Stimulated activated CD8-positive, alpha-beta memory T cell treated with anti-CD3 and anti-CD28 coated beads, Interleukin-15, amount 100 ng/mL, for 48 hours (primary cell): ENCODE results near the gene PFKP.
"Not testable (repeated sequence)": the region's sequence is repeated elsewhere in the genome, so short reads cannot be mapped to it uniquely, and the experiment has no call there.

Source experiments
- DNase-seq, 2 donors: peaks; one replicate each; pipeline ENCODE4 v3.0.0-alpha.2; 2020; ENCODE audit warnings: low read depth in 2 of 2

PFKP gene

DNA sequence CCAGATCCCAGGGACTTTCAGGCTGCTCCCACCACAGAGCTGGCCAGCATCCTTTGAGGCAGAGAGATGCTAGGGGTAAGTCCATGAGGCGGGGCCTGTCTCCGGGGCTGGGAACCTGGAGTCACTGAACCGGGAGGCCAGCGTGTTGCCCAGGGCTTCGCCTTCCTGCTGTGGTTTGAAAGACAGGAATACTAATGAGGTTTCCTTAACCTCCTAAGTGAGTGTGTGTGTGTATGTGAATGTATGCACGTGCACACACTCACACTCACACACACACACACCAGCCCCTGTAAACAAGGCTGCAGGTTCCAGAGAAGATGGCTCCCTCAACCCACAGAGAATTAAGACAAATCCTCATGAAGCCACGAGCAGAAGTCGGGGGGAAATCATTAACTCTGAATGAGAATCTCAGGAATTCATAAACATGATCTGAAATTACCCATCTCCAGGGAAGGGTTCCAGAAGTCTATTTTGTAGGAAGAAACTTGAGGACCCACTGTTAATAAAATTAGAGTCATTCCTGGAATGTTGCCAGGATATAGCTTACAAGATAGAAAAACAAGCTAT, 20.3 kb upstream of the PFKP start:
- DNase-seq = no peak

DNA sequence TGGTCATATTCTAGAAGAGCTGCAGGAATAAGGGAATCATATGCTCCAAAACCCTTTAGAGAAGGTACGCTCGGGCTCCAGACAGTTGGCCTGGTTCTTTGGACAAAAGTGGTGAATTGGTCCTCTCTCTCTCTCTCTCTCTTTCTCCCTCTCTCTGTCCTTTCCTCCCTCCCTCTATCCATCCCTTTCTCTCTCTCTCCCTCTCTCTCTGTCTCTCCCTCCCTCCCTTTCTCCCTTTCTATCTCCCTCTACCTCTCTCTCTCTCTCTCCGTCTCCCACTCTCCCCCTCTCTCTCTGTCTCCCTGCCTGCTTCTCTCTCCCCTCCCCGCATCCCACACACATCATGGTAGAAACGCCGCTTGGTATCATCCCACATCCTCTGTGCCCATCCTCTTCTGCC, 19.8 kb upstream of the PFKP start:
- DNase-seq = no peak

DNA sequence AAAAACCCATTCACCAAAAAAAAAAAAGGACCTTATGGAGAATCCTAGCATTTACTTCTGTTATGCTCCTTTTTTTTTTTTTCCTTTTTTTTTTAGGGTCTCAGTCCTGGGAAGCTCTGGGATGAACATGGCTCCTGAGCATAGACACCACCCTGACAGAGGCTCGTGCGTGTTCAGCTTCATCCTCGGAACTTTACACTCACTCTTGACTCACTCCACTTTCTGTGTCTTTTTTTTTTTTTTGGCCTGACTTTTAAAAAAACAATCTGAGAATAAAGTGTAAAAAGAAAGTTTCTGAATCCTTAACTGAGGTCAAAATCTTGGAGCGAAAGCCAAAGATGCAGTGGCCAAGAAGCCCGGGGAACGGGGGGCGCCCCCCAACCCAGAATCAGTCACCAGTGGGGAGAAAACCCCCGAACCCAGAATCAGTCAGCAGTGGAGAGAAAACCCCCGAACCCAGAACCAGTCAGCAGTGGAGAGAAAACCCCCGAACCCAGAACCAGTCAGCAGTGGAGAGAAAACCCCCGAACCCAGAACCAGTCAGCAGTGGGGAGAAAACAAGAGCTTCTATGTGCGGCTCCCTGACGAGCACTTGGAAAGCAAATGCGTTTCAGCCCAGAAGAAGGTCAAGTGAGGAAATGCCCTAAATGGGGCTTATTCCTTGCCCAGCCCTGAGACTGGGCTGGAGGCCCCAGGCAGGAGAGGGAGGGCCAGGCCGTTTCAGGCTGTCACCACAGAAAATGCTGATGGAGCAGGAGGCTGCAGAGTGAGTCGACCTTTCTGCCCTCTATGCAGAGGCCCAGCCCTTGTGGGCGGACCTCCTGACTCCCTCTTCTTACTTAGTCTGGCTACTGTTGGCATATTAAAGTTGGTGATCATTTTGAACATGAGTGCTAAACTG, 19.0 kb upstream of the PFKP start:
- no peak for DNase-seq

DNA sequence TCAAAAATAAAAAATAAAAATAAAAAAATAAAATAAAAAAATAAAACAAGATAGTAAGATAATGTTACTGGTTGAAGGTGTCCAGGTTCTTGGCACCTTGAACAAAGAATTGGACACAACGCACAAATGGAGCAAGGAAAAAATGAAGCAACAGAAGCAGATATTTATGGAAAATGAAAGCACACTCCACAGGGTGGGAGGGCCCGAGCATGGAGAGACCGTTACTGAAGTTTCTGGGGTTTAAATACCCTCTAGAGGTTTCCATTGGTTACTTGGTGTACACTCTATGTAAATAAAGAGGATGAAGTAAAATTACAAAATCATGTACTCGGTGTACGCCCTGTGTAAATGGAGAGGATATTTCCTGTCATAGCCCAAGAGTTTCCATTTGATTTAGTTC, 15.7 kb upstream of the PFKP start:
- no peak for DNase-seq

DNA sequence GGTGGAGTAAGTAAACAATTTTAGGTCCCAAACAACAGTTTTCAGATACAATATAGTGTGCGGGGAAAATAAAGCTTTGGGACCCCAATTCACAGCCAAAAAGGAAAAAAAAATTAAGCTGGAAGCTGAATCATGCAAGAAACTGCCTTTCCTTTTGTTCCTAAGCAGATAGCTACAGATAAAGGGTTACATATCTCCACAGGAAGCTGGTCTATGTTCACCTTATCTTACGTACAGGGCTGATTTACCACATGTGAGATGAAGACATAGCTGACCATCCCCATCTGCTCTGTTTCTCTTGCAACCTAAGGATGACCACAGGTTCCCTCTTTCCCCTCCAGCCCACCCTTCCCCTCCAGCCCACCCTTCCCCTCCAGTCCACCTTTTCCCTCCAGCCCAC, 14.2 kb upstream of the PFKP start:
- DNase-seq = no peak

DNA sequence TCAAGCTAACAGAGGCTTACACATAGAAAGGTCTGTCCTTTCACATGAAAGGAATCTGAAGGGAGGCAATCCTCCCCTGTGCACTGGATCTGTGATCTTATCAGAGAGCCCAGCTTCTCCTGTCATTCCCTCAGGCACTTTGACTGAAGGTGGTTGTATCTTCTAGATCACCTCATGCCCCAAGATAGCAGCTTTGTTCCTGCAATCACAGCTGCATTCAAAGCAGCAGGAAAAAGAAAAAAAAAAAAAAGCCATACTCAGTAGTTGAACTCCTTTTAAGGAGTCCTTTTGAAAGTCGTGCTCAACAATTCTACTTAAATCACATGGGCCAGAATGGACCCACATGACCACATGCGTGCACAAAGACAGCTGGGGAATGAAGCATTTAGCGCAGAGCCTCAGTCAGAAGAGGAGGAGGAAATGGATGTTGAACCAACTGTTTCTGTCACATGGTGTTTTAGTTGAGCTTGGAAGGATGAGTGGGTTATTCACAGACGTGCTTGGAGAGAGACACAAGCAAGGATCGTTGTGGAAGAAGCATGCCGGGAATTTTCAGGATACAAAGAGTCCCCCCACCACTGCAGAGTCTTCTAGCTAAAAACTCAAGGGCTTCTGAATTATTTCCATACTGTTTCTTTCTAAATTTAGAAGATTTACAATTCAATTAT, 13.0 kb upstream of the PFKP start:
- DNase-seq = no peak

DNA sequence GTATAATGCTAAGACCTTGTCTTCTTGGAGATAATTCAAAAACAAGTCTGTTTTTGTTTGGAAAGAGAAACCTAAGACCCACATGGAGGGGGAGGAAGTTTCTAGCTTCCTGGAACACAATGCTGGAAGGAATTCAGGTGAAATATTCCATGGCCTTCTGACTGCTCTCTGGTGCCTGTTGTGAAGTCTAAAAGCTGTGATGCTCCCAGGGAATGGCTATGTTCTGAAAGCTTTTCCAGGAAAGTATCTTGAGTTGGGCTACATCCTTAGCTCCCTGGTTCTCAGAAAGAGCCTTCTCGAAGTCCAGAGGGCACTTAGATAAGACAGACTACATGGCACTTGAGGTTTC, 12.5 kb upstream of the PFKP start:
- DNase-seq = no peak

DNA sequence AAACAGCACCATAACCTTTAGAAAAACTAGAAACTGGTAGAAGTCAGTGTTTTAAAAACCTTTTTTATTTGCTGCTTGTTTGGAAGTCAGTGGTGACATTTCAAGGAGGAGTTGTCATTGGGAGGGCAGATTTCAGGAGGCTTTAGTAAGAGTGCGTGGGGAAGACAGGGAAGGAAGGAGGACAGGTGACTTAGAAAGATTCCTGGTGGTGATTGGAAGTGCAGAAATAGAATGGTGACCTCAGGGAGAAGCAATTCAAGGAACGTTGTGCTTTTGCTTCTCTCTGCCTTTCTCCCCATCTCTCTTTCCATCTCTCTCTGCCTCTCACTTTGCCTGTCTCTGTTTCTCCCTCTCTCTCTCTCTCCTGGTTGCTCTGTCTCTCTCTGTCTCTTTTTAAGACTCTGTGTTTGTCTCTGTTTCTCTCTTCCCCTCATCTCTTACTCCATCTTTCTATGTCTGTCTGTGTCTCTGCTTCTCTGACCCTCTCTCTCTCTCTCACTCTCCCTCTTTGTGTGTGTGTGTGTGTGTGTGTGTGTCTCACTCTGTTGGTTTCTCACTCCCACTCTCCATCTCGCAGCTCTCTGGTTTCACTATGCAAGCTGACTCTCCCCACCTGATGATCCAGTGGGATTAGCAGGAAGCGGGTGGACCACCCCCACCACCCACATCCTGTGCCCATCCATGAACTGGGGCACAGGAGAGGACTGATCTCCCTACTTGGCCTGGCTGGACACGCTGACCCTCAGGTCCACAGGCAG, 10.9 kb upstream of the PFKP start:
- no peak for DNase-seq

DNA sequence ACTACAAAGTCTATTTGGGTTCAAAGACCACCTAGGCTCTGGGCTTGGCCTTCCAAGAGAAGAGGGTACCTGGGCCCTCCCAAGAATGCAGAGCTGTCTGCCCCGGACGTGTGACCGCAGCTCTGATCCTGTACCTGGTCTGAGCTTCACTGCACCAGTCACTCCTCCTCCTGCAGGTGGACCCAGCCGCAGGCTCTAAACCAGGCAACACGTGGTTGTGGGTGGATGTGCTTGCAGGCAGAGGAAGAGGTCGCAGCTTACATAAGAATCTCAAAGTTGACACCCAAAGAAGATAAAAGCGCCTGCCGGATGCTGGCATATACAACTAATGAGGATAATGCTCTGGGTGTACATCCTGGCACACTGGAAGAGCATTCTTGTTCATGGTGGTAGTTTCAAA, 9.4 kb upstream of the PFKP start:
- no peak for DNase-seq

DNA sequence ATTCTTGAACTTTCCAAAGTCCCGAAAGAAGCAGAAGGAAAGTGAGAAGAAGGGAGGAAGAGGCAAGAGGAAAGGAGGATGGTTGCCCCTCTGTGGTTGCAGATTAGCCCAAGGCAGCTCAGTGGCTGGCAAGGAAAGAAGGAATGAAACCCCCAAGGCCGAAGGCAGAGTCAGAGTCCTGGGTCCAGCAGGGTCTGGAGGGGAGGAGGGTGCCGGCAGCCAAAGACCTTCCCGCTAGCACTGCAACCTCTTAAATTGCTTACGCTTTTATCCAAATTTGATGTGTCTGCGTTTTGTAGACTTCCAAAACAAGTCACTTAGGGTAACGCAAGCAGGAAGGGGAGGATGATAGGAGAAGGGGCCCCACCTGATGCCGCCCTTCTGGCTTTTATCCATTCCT, 7.4 kb upstream of the PFKP start:
- DNase-seq = no peak

DNA sequence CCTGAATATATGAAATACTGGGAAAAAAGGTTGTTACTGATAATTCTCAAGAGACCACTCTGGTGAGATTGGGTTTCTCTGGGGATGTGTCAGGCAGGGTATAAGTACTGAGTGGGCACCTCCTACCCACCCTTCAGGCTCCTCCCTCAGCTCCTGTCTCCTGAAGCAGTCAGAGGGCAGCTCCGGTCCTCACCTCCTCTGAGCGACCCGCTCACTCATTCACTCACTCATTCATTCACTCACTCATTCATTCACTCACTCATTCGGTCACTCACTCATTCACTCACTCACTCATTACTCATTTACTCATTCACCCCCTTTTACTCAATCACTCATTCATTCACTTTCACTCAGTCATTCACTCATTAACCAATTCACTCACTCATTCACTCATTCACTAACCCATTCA, 6.9 kb upstream of the PFKP start:
- no peak for DNase-seq

DNA sequence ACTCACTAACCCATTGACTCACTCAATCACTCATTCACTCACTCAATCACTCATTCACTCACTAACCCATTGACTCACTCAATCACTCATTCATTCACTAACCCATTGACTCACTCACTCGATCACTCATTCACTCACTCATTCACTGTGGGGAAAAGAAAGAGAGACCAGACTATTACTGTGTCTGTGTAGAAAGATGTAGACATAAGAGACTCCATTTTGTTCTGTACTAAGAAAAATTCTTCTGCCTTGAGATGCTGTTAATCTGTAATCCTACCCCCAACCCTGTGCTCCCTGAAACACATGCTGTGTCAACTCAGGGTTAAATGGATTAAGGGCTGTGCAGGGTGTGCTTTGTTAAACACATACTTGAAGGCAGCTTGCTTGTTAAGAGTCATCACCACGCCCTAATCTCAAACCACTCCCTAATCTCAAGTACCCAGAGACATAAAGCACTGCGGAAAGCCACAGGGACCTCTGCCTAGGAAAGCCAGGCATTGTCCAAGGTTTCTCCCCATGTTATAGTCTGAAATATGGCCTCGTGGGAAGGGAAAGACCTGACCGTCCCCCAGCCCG, 5.9 kb upstream of the PFKP start:
- DNase-seq = not testable (repeated sequence)

DNA sequence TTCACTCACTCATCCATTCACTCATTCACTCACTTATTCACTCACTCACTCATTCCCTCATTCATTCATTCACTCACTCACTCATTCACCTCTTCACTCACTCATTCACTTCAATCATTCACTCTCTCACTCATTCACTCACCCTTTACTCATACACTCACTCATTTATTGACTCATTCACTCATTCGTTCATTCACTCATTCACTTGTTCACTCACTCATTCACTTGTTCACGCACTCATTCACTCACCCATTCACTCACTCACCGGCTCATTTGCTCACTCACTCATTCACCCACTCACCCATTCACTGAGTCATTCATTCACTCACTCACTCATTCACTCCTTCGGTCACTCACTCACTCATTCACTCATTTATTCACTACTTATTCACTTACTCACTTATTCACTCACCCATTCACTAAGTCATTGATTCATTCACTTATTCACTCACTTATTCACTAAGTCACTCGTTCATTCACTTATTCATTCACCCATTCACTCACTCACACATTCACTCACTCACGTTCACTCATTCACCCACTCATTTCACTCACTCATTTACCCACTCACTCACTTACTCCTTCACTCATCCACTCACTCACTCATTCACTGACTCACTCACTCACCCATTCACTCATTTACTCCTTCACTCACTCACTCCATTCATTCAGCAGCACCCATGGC, 4.7 kb upstream of the PFKP start:
- no peak for DNase-seq

DNA sequence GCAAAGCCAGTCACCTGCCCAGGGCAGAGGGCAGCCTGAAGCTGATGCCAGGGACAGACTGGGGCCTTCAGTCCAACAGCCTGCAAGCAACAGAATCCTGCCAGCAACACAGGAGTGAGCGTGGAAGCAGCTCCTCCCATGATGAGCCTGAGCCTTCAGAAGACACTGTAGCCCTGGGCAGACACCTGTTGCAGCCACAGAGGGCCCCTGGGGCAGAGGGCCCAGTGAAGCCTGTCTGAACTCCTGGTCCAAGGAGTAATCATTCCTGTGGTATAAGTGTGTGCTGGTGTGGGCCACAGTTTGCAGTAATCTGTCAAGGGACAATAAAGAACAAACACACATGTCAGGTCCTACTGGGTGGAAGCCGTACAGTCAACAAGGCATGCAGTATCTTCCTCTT, 2.9 kb upstream of the PFKP start:
- DNase-seq = no peak

DNA sequence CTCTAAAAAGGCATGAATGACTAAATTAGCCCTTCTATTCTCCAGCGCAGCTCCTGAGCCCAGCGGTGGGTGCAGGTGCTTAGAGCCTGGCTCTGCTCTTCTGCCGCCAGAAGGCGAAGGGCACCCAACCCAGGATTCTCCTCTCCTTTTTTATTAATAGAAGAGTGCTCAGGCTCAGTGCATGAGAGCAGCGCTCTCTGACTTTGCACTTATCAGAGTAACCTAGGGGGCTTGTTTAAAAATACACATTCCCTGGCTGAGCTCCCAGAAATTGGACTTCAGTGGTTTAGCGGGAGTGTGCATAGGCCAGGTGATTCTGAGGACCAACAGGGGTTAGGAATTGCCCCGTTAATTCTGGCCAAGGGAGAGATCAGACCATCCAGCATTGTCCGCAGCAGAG, 1.7 kb upstream of the PFKP start:
- no peak for DNase-seq

DNA sequence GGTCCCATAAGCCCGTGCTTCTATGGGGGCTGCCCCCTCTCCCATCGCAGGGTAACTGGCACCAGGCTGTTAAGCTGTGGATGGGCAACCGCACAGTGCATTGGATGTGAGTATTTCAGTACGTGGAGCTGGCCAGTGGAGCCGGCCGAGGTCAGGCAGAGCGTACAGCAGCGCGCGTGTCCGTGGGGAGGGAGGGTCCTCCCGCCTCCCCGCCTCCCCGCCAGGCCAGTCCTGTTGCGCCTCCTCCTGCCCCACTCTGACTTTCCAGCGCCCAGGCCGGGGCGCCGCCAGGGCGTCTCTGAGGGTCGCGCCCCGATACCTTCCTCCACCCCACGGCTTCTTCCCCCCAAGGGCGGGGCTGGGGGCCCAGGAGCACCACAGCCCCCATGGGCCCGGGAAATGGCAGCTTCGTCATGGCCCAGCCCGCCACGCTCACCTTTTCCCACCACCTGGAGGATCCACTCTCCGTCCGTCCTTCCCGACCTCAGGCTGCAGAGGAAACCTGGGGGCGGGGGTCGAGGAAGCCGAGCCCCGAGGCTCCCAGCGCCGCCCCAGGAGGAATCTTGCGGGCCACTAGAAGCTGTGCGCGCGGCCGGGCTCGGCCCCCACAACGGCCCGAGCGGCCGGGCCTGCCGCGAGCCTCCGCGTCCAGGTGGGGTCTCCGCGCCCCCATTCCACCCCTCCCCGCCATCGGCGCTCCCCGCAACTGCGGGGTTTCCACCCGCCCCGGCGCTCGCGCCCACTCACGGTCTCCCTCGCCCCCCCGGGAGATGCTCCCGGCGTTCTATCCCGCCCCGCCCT, 831 bp upstream of the PFKP start:
- DNase-seq = no peak

DNA sequence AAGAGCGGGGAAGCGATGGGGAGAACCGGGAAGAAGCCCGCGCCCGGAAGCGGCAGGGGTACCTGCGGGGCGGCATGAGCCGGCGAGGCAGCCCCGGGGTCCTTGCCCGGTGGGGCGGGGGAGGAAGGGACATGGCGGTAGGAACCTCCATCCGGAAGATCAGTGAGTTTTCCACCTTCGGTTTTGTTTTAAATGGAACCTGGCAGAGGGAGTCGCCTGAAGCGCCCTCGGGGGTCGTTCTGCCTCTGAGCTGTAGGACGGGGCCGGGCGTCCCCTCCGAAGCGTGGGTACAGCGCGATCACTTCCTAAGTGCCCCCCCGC, 471 bp downstream of the PFKP start:
- no peak for DNase-seq

DNA sequence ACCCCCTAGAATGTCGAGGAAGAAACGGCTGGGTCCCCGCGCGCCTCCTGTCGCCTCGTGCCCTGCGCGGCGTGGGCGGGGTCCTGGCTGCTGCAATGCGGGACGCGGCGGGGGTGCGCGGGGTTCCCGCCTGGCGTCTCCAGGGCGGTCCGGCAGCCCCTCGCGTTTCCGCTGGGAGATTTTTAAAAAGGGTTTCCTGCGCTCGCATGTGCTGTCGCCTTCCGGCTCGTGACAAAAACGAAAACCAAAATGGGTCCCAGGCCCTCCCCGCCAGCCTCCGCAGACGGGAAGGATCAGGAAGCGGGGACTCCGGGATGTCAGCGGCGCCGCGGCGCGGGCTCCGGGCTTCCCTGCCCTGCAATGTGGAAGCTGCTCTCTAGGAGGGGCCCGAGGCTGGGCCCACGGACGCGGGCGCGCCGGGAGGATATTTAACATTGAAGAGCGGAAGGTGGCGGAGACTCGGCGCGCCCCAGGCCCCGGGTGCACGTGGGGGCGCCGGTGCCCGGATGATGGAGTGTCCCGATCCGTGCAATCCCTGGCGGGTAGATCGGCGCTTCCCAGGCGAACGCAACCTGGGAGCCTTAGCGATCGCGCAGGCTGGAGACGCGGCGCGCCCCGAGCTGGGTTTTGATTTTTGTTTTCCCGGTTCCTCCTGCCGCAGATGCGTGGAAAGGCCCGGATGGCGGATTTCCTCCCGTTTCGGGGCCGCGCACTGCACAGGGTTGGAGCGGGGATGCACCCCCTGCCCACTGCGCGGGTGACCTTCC, 1.0 kb downstream of the PFKP start:
- DNase-seq = peak; percentile 56

DNA sequence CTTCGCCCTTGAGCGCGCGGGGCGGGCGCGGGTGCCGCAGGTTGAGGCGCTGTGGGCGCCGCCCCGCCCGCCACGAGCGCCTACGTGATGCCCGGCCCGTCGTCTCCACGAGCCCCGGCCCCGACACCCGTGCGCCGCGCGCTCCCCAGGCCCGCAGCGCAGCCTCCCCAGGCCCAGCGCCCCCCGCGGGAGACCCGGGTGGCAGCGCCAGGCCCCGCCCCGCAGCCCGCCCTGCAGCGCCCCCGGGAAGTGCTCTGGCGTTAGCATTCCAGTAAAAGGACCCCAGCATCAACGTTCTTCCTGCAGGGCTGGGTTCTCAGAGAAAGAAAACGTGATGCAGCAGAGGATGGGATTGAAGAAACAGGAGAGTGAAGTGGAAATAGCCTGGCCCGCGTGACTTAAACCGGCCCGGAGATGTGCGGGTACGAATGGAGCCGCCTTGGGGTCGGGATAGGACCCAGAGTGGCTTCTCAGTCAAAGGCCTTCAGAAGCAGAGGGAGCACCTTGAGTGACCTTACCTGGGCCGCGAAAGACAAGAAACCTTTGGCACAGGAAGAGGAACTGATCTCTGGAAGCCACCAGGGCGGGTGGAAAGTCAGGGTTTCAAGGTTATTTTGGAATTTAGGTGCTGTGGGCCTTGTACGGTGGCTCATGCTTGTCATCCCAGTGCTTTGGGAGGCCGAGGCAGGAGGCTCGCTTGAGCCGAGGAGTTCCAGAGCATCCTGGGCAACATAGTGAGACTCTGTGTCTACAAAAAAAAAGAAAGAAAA, 1.8 kb downstream of the PFKP start:
- no peak for DNase-seq
